Measurements from ENCODE around the gene TERF2IP. TPM values are rescaled to one million over a fixed set of nuclear protein-coding genes. Genes with fewer than 3 reads are reported as not detected.

The TERF2IP gene
- total and polyA plus RNA-seq, 2 of the 13 experiments (the other 11 are each of a cell fraction or from before 2014, with no cell fraction given), result 26.4 to 50.2 TPM

- TF ChIP-seq, protein P1, sequence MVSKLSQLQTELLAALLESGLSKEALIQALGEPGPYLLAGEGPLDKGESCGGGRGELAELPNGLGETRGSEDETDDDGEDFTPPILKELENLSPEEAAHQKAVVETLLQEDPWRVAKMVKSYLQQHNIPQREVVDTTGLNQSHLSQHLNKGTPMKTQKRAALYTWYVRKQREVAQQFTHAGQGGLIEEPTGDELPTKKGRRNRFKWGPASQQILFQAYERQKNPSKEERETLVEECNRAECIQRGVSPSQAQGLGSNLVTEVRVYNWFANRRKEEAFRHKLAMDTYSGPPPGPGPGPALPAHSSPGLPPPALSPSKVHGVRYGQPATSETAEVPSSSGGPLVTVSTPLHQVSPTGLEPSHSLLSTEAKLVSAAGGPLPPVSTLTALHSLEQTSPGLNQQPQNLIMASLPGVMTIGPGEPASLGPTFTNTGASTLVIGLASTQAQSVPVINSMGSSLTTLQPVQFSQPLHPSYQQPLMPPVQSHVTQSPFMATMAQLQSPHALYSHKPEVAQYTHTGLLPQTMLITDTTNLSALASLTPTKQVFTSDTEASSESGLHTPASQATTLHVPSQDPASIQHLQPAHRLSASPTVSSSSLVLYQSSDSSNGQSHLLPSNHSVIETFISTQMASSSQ (IDR thresholded peaks at IDR 0.05; ENCODE audit: low read depth), result no peak
- TF ChIP-seq, protein P1 (CRISPR knock-in tag; IDR thresholded peaks at IDR 0.05; ENCODE audit: borderline replicate concordance), result peak; percentile 54
- peak; percentile 83 for TF ChIP-seq HIVEP1 (CRISPR knock-in tag; IDR thresholded peaks at IDR 0.05)
- TF ChIP-seq, protein P2, sequence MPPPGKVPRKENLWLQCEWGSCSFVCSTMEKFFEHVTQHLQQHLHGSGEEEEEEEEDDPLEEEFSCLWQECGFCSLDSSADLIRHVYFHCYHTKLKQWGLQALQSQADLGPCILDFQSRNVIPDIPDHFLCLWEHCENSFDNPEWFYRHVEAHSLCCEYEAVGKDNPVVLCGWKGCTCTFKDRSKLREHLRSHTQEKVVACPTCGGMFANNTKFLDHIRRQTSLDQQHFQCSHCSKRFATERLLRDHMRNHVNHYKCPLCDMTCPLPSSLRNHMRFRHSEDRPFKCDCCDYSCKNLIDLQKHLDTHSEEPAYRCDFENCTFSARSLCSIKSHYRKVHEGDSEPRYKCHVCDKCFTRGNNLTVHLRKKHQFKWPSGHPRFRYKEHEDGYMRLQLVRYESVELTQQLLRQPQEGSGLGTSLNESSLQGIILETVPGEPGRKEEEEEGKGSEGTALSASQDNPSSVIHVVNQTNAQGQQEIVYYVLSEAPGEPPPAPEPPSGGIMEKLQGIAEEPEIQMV (CRISPR knock-in tag; IDR thresholded peaks at IDR 0.05; ENCODE audit: low read depth), result peak; percentile 23
- no peak for TF ChIP-seq ZSCAN5A (CRISPR knock-in tag; IDR thresholded peaks at IDR 0.05; ENCODE audit: borderline replicate concordance)
- TF ChIP-seq LCORL (IDR thresholded peaks at IDR 0.05), result peak; percentile 24; the same call in 1 of the 2 replicates
- TF ChIP-seq LCORL (CRISPR knock-in tag; IDR thresholded peaks at IDR 0.05), result peak; percentile 59; the same call in 1 of the 2 replicates
- TF ChIP-seq ZBTB21 (CRISPR knock-in tag; IDR thresholded peaks at IDR 0.05), result 0 out of 2 replicates have a peak, but pooled peaks have one; percentile 28
- peak; percentile 39; the same call in 1 of the 2 replicates for TF ChIP-seq ZFP37 (CRISPR knock-in tag; IDR thresholded peaks at IDR 0.05; ENCODE audit: borderline replicate concordance)
- TF ChIP-seq ZNF101 (CRISPR knock-in tag; IDR thresholded peaks at IDR 0.05; ENCODE audit: borderline replicate concordance, low read depth), result no peak
- TF ChIP-seq ZXDC (CRISPR knock-in tag; IDR thresholded peaks at IDR 0.05), result peak; percentile 83
- TF ChIP-seq, protein P3, sequence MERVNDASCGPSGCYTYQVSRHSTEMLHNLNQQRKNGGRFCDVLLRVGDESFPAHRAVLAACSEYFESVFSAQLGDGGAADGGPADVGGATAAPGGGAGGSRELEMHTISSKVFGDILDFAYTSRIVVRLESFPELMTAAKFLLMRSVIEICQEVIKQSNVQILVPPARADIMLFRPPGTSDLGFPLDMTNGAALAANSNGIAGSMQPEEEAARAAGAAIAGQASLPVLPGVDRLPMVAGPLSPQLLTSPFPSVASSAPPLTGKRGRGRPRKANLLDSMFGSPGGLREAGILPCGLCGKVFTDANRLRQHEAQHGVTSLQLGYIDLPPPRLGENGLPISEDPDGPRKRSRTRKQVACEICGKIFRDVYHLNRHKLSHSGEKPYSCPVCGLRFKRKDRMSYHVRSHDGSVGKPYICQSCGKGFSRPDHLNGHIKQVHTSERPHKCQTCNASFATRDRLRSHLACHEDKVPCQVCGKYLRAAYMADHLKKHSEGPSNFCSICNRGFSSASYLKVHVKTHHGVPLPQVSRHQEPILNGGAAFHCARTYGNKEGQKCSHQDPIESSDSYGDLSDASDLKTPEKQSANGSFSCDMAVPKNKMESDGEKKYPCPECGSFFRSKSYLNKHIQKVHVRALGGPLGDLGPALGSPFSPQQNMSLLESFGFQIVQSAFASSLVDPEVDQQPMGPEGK (CRISPR knock-in tag; IDR thresholded peaks at IDR 0.05), result peak; percentile 71; the same call in 1 of the 2 replicates
- peak; percentile 62; the same call in 1 of the 2 replicates for TF ChIP-seq ZNF17 (CRISPR knock-in tag; IDR thresholded peaks at IDR 0.05)
- peak; percentile 63 for TF ChIP-seq BCL6 (CRISPR knock-in tag; IDR thresholded peaks at IDR 0.05)
- no peak for TF ChIP-seq PREB (CRISPR knock-in tag; IDR thresholded peaks at IDR 0.05)
These were observed at the start of gene TERF2IP, which contains the start of gene KARS1 (continued) for GRCh38 chr16:75647492-75648264.

Measured in HepG2 (cell line).